Endothelial cell of umbilical vein (primary cell): ENCODE measurements around the gene NUBPL.

Experiments
- CTCF ChIP-seq, 2 donors: IDR thresholded peaks; 1 replicate in 1 of 2; 2 replicates in 1 of 2; pipeline ENCODE4 v1.5.1; 2011; ENCODE audit warnings: low read length in 2 of 2, mild to moderate bottlenecking in 2 of 2, moderate library complexity in 2 of 2, control low read depth in 1 of 2, inconsistent platforms in 1 of 2, low read depth in 1 of 2; ENCODE audit not compliant: insufficient read depth in 1 of 2; ENCODE audit errors: extremely low read depth in 1 of 2
- EZH2 ChIP-seq: IDR thresholded peaks from 2 replicates; pipeline ENCODE4 v1.6.1; 2012; ENCODE audit warnings: borderline replicate concordance, low read depth, mild to moderate bottlenecking, moderate library complexity, low read length, inconsistent platforms; ENCODE audit not compliant: severe bottlenecking
- FOS ChIP-seq: IDR thresholded peaks from 2 replicates; pipeline ENCODE4 v1.6.1; 2011; ENCODE audit warnings: mild to moderate bottlenecking, low read length, moderate library complexity, borderline replicate concordance; ENCODE audit not compliant: insufficient read depth
- MAX ChIP-seq: IDR thresholded peaks from 2 replicates; pipeline ENCODE4 v1.6.1; 2011; ENCODE audit not compliant: insufficient read depth, insufficient read length
- POLR2A ChIP-seq: IDR thresholded peaks from 2 replicates; pipeline ENCODE4 v1.6.1; 2012; ENCODE audit warnings: low read depth, mild to moderate bottlenecking, control low read depth, low read length
- POLR2AphosphoS5 ChIP-seq: IDR thresholded peaks from 2 replicates; pipeline ENCODE4 v1.6.1; 2012; ENCODE audit warnings: low read depth, mild to moderate bottlenecking, control low read depth, low read length, moderate library complexity; ENCODE audit not compliant: insufficient read depth

GRCh38 chr14:31561155-31561846 is at the start of gene NUBPL:
- no peak for TF ChIP-seq CTCF (IDR thresholded peaks at IDR 0.05; ENCODE audit: extremely low read depth in 1 of 2, insufficient read depth in 1 of 2, low read depth in 1 of 2, low read length in 2 of 2)
- peak; percentile 78 for TF ChIP-seq POLR2A
- TF ChIP-seq FOS: no peak
- no peak for TF ChIP-seq MAX
- TF ChIP-seq EZH2: no peak
- peak; percentile 63 for TF ChIP-seq POLR2AphosphoS5
